Transverse colon (tissue), 4 donors: ENCODE measurements around the gene GNG4. TPM values are rescaled to one million over a fixed set of nuclear protein-coding genes. Genes with fewer than 3 reads are reported as not detected.

ENCODE experiments used
- DNase-seq: peaks from one replicate; pipeline ENCODE4 v3.0.0-alpha.2; 2019
- H3K27ac ChIP-seq, 4 donors: fragments of 200-600 bp; sonication (generic); 2 replicates each; pipeline ENCODE4 v1.5.1; 2016 to 2018; ENCODE audit warnings: inconsistent platforms in 4 of 4
- H3K27me3 ChIP-seq: fragments of 200-600 bp; sonication (generic); 2 replicates; pipeline ENCODE4 v1.5.1; 2017; ENCODE audit warnings: inconsistent platforms
- H3K36me3 ChIP-seq, 4 donors: fragments of 200-600 bp; sonication (generic); 2 replicates each; pipeline ENCODE4 v1.5.1; 2017 to 2019; ENCODE audit warnings: inconsistent platforms in 4 of 4
- H3K4me1 ChIP-seq, 4 donors: fragments of 200-600 bp; sonication (generic); 2 replicates each; pipeline ENCODE4 v1.5.1; 2017 to 2020; ENCODE audit warnings: inconsistent platforms in 4 of 4
- H3K4me3 ChIP-seq, 4 donors: fragments of 200-600 bp; sonication (generic); 1 replicate in 1 of 4; 2 replicates in 3 of 4; pipeline versions ENCODE4 v1.5.1 to v1.6.1; 2017 to 2019; ENCODE audit warnings: inconsistent platforms in 4 of 4
- H3K9me3 ChIP-seq, 2 donors: fragments of 200-600 bp; sonication (generic); 2 replicates each; pipeline ENCODE4 v1.5.1; 2017 to 2019; ENCODE audit warnings: inconsistent platforms in 2 of 2
- CTCF ChIP-seq, 5 experiments: fragments of 200-600 bp in 3 of 5; fragments of 450-650 bp in 2 of 5; sonication (generic) in 3 of 5; IDR thresholded peaks; 1 replicate in 2 of 5; 2 replicates in 3 of 5; pipeline ENCODE4 v1.5.1; 2016 to 2017; ENCODE audit warnings: antibody characterized with exemption in 5 of 5, inconsistent platforms in 3 of 5, mild to moderate bottlenecking in 2 of 5, moderate library complexity in 1 of 5
- EP300 ChIP-seq: sonication (generic); formaldehyde crosslinking; IDR thresholded peaks from one replicate; pipeline ENCODE4 v1.6.1; 2017; ENCODE audit warnings: antibody characterized with exemption, low read depth
- POLR2A ChIP-seq: fragments of 450-650 bp; IDR thresholded peaks from one replicate; pipeline ENCODE4 v1.6.1; 2016; ENCODE audit warnings: antibody characterized with exemption, mild to moderate bottlenecking, moderate library complexity
- POLR2AphosphoS5 ChIP-seq, 3 donors: sonication (generic); formaldehyde crosslinking; IDR thresholded peaks; one replicate each; pipeline ENCODE4 v1.6.1; 2016; ENCODE audit warnings: antibody characterized with exemption in 3 of 3
- WGBS, 2 donors: methylation state at CpG; one replicate each; pipeline ENCODE4 v1.1.5; 2018; ENCODE audit warnings: low coverage in 1 of 2; 5-methylcytosine and 5-hydroxymethylcytosine counted together
- in situ Hi-C, 4 donors: fragments of 200-750 bp; cut with MboI; loops; one replicate each; pipeline versions ENCODE4 v1.15.0 to v1.15.1; 2017; ENCODE audit warnings: low sequenced_read_pairs in 3 of 4, low pct_ligation_motif_present in 1 of 4, low pct_unique_long_range_greater_than_20kb in 1 of 4
- intact Hi-C: fragments of 100-400 bp; cut with DNase I; formaldehyde crosslinking; loops from one replicate; pipeline ENCODE4 v1.15.1; 2023; ENCODE audit warnings: low total_unique reads
- small RNA-seq, 4 donors: library from RNA; depleted of rRNA; stranded (forward); fragments of <200 nt; gene quantifications; one replicate each; pipeline ENCODE3, GENCODE V24; 2016
- total RNA-seq, 4 donors: library from RNA; depleted of rRNA; stranded (reverse); fragments of >200 nt; gene quantifications; one replicate each; pipeline ENCODE4 v1.1.0, GENCODE V29; 2016

Gene GNG4
- total RNA-seq, 4 donors from 2014 or later, result 0.37 to 6.8 (median 5.5) TPM

GRCh38 chr1:235504122-235504493 is 145.5 kb downstream of the GNG4 start, which contains the start of gene B3GALNT2:
Gene B3GALNT2 (minus strand): TSS chr1:235504452. CDS start chr1:235504252, 200 bp downstream.
- intact Hi-C loops, result no loop called here
- peak; percentile 81 for TF ChIP-seq POLR2A
- no peak for TF ChIP-seq CTCF (IDR thresholded peaks at IDR 0.05)
- TF ChIP-seq EP300, result no peak
- TF ChIP-seq POLR2AphosphoS5 (IDR thresholded peaks at IDR 0.05), result peak; percentile 83 to 94 (median 94)
- WGBS, 2 donors, result 0% methylated on average over 14 to 23 of the region's 48 CpGs
- Histone ChIP-seq H3K4me3 (peak within 1 kb of the TSS; percentile 53 to 89 (median 82)), H3K27me3 (no peaks in the 10 kb centered on the region), H3K36me3 (no peaks in the 10 kb centered on the region), H3K27ac (peak within 1 kb of the TSS; percentile 94 to 100 (median 98)), H3K9me3 (no peaks in the 10 kb centered on the region), H3K4me1 (peaks cover 0 to 26% (median 22%) of the 10 kb centered on the region in 4 donors)
- in situ Hi-C loops, result loop anchor here (25.0 kb wide), 3 partner anchors 233 to 458 kb away; no protein-coding TSS in a partner anchor
- no peak for DNase-seq

GRCh38 chr1:235503403-235504121 is 146.0 kb downstream of the GNG4 start:
- Histone ChIP-seq H3K9me3 (no peaks in the 10 kb centered on the region), H3K27ac (peak overlapping the region; percentile 94 to 100 (median 98)), H3K4me3 (peak overlapping the region; percentile 51 to 89 (median 82)), H3K4me1 (peaks cover 0 to 26% (median 22%) of the 10 kb centered on the region in 4 donors), H3K27me3 (no peaks in the 10 kb centered on the region), H3K36me3 (no peaks in the 10 kb centered on the region)
- in situ Hi-C loops (loop anchor here (25.0 kb wide), 3 partner anchors 234 to 459 kb away; no protein-coding TSS in a partner anchor), intact Hi-C loops (no loop called here)
- peak; percentile 74 for DNase-seq
- 1% methylated on average over 9 to 49 of the region's 49 CpGs for whole genome bisulfite sequencing, 2 donors
- no peak for TF ChIP-seq EP300
- peak in 1 of 3 donors; percentile 15 for TF ChIP-seq POLR2AphosphoS5 (IDR thresholded peaks at IDR 0.05)
- no peak for TF ChIP-seq POLR2A
- no peak for TF ChIP-seq CTCF (IDR thresholded peaks at IDR 0.05)

- Histone ChIP-seq H3K4me3 (peak overlapping the region; percentile 51 to 89 (median 82)), H3K9me3 (no peaks in the 10 kb centered on the region), H3K36me3 (no peaks in the 10 kb centered on the region), H3K27ac (peak overlapping the region; percentile 94 to 100 (median 98)), H3K4me1 (peaks cover 0 to 26% (median 22%) of the 10 kb centered on the region in 4 donors), H3K27me3 (no peaks in the 10 kb centered on the region)
- WGBS, 2 donors, result 10 to 12% methylated on average over 5 of the region's 5 CpGs
- in situ Hi-C loops, result loop anchor here (25.0 kb wide), 3 partner anchors 234 to 459 kb away; no protein-coding TSS in a partner anchor
- TF ChIP-seq EP300 (no peak), POLR2AphosphoS5 (IDR thresholded peaks at IDR 0.05) (peak in 1 of 3 donors; percentile 27)
- DNase-seq, result no peak
- intact Hi-C loops, result no loop called here
Observed at GRCh38 chr1:235502601-235503402, 146.8 kb downstream of the GNG4 start.

- in situ Hi-C loops, result loop anchor here (25.0 kb wide), 3 partner anchors 236 to 461 kb away; no protein-coding TSS in a partner anchor
- intact Hi-C loops, result no loop called here
- no peak overlapping the region for H3K4me3 ChIP-seq
- no peaks in the 10 kb centered on the region for H3K36me3 ChIP-seq
- H3K4me1 ChIP-seq, result peaks cover 0 to 26% (median 21%) of the 10 kb centered on the region in 4 donors
- no peak for TF ChIP-seq CTCF (IDR thresholded peaks at IDR 0.05)
- TF ChIP-seq POLR2A, result no peak
- no peak for TF ChIP-seq EP300
- TF ChIP-seq POLR2AphosphoS5 (IDR thresholded peaks at IDR 0.05), result no peak
- no peaks in the 10 kb centered on the region for H3K9me3 ChIP-seq
- peak overlapping the region in 3 of 4 donors; percentile 94 to 100 (median 99) for H3K27ac ChIP-seq
- no peak for DNase-seq
- no peaks in the 10 kb centered on the region for H3K27me3 ChIP-seq
- 76 to 82% methylated on average over 5 of the region's 5 CpGs for whole genome bisulfite sequencing, 2 donors
Observed at GRCh38 chr1:235500971-235501540, 148.5 kb downstream of the GNG4 start.

Small RNA genes lying within 50 kb of the gene (small RNA-seq; reads per million reads assigned to genes)
- gene MTCO3P46 (0 reads per million in 4 donors), gene MTND4LP21 (0 reads per million in 4 donors)

Other genes starting within 250 kb of the GNG4 start
- 10 to 100 TPM; 21.4 to 42.2 (median 30.5) TPM for gene B3GALNT2, start 145.3 kb downstream of the GNG4 start, total RNA-seq
- 10 to 100 TPM; 22.8 to 46.7 (median 32.1) TPM for gene LYST, start 217.1 kb upstream of the GNG4 start, total RNA-seq